ENCODE results near the gene SERPINA4.

The SERPINA4 gene

DNA sequence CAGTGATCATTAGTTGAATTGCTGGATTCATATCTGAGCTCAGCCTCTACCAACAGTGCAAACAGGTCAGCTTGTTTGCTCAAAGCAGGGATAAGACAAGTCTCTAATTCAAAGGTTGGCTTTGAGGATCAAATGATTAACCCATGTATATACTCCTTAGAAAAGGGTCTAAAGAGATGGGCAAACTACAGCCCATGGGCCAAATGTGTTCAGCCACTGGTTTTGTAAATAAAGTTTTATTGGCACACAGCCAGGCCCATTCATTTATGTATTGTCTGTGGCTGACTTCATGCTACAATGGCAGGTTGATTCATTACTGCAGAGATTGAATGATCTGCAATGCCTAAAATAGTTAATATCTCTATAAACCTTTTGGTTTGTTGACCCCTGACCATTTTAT is 3.1 kb downstream of the SERPINA4 start:
- no peak overlapping the region for H3K4me3 ChIP-seq (replicated peaks; ENCODE audit: low read depth, low read length)
- no peak for TF ChIP-seq CTCF (IDR thresholded peaks at IDR 0.05; ENCODE audit: insufficient read depth, low read length, poor library complexity, severe bottlenecking)
- DNase-seq (ENCODE audit: extremely low read depth, insufficient read length) = no peak

DNA sequence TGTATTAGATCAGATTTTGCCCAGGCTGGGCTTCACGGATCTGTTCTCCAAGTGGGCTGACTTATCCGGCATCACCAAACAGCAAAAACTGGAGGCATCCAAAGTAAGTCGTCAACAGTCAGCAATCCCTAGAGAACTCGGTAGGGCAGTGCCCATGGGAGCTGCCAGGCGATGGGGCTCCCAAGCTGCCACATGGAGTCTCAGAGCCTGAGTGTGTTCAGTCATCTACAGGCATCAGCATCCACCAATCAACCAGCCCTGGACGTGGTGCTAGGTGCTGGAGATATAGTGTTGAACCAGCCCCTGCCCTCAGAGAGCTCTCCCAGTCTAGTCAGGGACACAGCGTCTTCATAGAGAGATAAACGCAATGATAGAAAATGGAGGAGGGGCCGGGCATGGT is 6.9 kb downstream of the SERPINA4 start:
- no peak for DNase-seq (ENCODE audit: extremely low read depth, insufficient read length)
- H3K27me3 ChIP-seq (replicated peaks; ENCODE audit: control insufficient read depth, insufficient read depth, low read length) = peaks cover 2% of the 10 kb centered on the region
- H3K4me3 ChIP-seq (replicated peaks; ENCODE audit: low read depth, low read length) = no peak overlapping the region
- no peak for TF ChIP-seq CTCF (IDR thresholded peaks at IDR 0.05; ENCODE audit: insufficient read depth, low read length, poor library complexity, severe bottlenecking)
- H3K36me3 ChIP-seq (ENCODE audit: control insufficient read depth, insufficient read depth, low read length) = no peaks in the 10 kb centered on the region

More for the DNA sequence above, 3.1 kb downstream of the SERPINA4 start:
- Histone ChIP-seq H3K36me3 (ENCODE audit: control insufficient read depth, insufficient read depth, low read length) (no peaks in the 10 kb centered on the region), H3K27me3 (replicated peaks; ENCODE audit: control insufficient read depth, insufficient read depth, low read length) (no peaks in the 10 kb centered on the region; the same call in none of the 2 replicates)

GRCh38 chr14:94569381-94570001 is 8.2 kb downstream of the SERPINA4 start:
- H3K36me3 ChIP-seq (ENCODE audit: control insufficient read depth, insufficient read depth, low read length) = no peaks in the 10 kb centered on the region
- H3K27me3 ChIP-seq (replicated peaks; ENCODE audit: control insufficient read depth, insufficient read depth, low read length) = peaks cover 2% of the 10 kb centered on the region
- no peak for TF ChIP-seq CTCF (IDR thresholded peaks at IDR 0.05; ENCODE audit: insufficient read depth, low read length, poor library complexity, severe bottlenecking)
- no peak overlapping the region for H3K4me3 ChIP-seq (replicated peaks; ENCODE audit: low read depth, low read length)
- DNase-seq (ENCODE audit: extremely low read depth, insufficient read length) = no peak

GRCh38 chr14:94570002-94570400 is 8.8 kb downstream of the SERPINA4 start:
- H3K27me3 ChIP-seq (replicated peaks; ENCODE audit: control insufficient read depth, insufficient read depth, low read length) = peaks cover 2% of the 10 kb centered on the region
- no peaks in the 10 kb centered on the region for H3K36me3 ChIP-seq (ENCODE audit: control insufficient read depth, insufficient read depth, low read length)
- DNase-seq (ENCODE audit: extremely low read depth, insufficient read length) = no peak
- TF ChIP-seq CTCF (IDR thresholded peaks at IDR 0.05; ENCODE audit: insufficient read depth, low read length, poor library complexity, severe bottlenecking) = no peak
- H3K4me3 ChIP-seq (replicated peaks; ENCODE audit: low read depth, low read length) = no peak overlapping the region

GRCh38 chr14:94570440-94570839 is 9.2 kb downstream of the SERPINA4 start:
- no peak for DNase-seq (ENCODE audit: extremely low read depth, insufficient read length)
- H3K36me3 ChIP-seq (ENCODE audit: control insufficient read depth, insufficient read depth, low read length) = no peaks in the 10 kb centered on the region
- no peak for TF ChIP-seq CTCF (IDR thresholded peaks at IDR 0.05; ENCODE audit: insufficient read depth, low read length, poor library complexity, severe bottlenecking)

GRCh38 chr14:94571395-94571794 is 10.2 kb downstream of the SERPINA4 start:
- Histone ChIP-seq H3K36me3 (ENCODE audit: control insufficient read depth, insufficient read depth, low read length) (no peaks in the 10 kb centered on the region), H3K27me3 (replicated peaks; ENCODE audit: control insufficient read depth, insufficient read depth, low read length) (peaks cover 2% of the 10 kb centered on the region), H3K4me3 (replicated peaks; ENCODE audit: low read depth, low read length) (no peak overlapping the region)
- DNase-seq (ENCODE audit: extremely low read depth, insufficient read length) = no peak
- TF ChIP-seq CTCF (IDR thresholded peaks at IDR 0.05; ENCODE audit: insufficient read depth, low read length, poor library complexity, severe bottlenecking) = no peak

More at GRCh38 chr14:94570440-94570839, 9.2 kb downstream of the SERPINA4 start:
- no peak overlapping the region for H3K4me3 ChIP-seq (replicated peaks; ENCODE audit: low read depth, low read length)
- peaks cover 2% of the 10 kb centered on the region for H3K27me3 ChIP-seq (replicated peaks; ENCODE audit: control insufficient read depth, insufficient read depth, low read length)

Measured in GM06990 (cell line).